GM12874 (cell line): Measurements from ENCODE around the gene HERC3.

ENCODE experiments used
- CTCF ChIP-seq: IDR thresholded peaks from 2 replicates; pipeline ENCODE4 v1.5.1; 2011; ENCODE audit warnings: low read depth, mild to moderate bottlenecking, control low read depth, low read length, moderate library complexity; ENCODE audit not compliant: insufficient read depth

Gene HERC3

DNA sequence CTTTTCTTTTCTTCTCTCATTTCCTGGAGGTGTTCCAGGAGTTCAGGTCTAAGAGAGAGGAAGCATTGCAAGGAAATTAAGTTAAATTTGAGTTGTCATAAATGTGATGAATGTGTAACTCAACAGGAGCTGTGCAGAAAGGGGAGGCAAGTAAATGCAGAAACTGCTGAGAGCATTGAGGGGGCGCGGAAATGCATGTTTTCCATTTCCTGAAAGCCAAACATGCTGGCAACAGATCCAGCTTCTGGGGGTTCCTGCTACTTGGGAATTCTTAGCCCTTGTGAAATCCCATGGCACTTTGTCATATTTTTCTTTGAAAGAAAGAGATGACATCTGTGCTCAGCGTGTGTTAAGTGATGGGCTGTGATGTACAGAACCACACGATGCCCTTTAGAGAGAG lies 139.1 kb downstream of the HERC3 start:
- TF ChIP-seq CTCF, result no peak

DNA sequence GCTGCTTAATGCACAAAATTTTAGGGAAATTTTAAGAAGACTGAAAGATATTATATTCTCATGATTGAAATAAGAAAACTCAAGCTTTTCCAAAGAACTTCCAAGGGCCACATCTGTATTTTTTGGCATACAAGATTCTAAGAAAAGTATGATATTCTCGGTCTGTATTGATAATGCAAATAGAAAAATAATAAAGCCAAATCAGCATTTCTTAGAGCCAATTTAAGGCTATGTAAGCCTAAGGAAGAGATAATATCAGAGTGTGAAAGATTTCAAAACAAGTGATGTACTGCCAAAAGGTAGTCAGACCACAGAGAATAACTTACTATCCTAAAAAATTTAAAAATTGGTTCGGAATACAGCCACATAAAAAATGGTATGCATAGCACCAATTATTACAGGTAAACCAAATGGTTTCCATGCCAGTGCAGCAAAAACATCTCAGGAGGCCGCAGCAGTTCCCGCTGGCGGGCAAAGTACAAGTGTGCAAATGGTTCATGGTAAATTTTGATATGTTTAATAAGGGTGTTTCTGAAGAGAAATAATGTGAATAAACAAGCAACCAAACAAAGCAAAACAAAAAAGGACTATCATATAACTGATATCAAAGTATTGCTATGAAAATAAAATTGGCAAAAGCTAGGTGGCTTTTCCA lies 140.6 kb downstream of the HERC3 start:
- TF ChIP-seq CTCF, result no peak

GRCh38 chr4:88734403-88734949 lies 142.2 kb downstream of the HERC3 start:
- TF ChIP-seq CTCF, result no peak

- no peak for TF ChIP-seq CTCF
Measured at GRCh38 chr4:88735564-88735963, 143.3 kb downstream of the HERC3 start.

DNA sequence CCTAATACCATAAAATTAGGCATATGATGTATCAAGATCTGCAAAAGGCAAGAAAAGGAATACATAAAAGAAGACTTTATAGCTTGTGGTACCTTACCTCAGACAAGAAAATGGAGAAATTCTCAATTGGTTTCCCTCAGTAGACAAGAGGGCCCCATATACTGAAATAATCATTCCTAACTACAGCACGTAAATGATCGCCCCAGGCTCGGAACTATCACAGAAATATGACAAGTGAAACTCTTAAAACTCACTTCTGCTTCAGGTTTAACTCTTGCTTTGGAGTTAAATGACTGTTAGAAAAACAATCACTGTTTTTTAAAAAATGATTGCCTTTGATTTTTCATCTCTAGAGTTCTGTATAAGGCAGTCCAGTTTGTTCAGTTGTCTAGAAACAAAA lies 144.0 kb downstream of the HERC3 start:
- no peak for TF ChIP-seq CTCF

DNA sequence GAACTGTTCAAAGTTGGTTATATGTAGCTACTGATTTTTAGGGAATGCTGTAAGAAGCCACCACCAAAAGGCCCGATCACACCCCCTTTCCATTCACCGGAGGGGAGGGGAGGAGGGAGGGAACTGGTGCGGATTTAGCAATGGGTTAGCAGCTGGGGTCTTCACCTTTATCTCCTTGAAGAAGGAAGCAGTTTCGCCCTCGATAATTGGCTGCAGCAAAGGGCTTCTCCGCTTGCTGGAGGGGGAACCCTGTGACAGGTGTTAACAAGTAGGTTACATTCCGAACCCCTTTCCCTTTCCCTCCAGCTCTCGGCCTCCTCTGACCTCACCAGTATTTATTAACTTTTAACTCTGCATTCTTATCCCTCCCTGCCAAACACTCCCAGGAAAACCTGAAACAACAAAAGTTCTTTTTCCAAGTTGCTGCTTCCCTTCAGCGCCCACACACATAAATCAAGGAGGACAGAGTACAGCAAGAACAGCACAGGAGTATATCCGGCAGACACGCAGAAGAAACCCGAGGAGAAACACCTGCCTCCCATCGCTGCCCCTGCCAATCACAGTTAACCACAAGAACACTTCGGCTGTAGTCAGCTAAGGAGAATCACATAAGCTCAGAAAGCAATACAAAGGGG lies 145.1 kb downstream of the HERC3 start:
- TF ChIP-seq CTCF, result no peak

- TF ChIP-seq CTCF, result no peak
Measured at GRCh38 chr4:88738180-88738579, 145.9 kb downstream of the HERC3 start.
